OCI-LY7 (cell line): ENCODE measurements around the gene COL5A1. TPM values are rescaled to one million over a fixed set of nuclear protein-coding genes. Genes with fewer than 3 reads are reported as not detected.
A peak's percentile ranks its signal among the peaks of the same experiment; 100 is the strongest.

ENCODE experiments used
- BruUV-seq: library from RNA; stranded (reverse); fragments of 400-500 nt; replicated peaks from 2 replicates; lab custom pipeline; 2021; lab: Mats Ljungman, UMichigan
- CTCF ChIA-PET: fragments of 300-600 bp; sonication (Branson Sonifier 250); formaldehyde crosslinking; loops from one replicate; lab custom pipeline; 2022; ENCODE audit warnings: antibody characterized with exemption; ENCODE audit not compliant: unreplicated experiment; lab: Charles Lee
- POLR2A ChIA-PET: fragments of 300-600 bp; sonication (Branson Sonifier 250); formaldehyde crosslinking; loops from one replicate; lab custom pipeline; 2022; ENCODE audit warnings: antibody characterized with exemption; lab: Charles Lee
- DNase-seq: peaks from one replicate; pipeline ENCODE4 v3.0.0-alpha.2; 2015; ENCODE audit warnings: low spot score
- H2AFZ ChIP-seq: fragments of 200-600 bp; sonication (generic), shearing (Covaris generic); 2 replicates; pipeline ENCODE4 v1.6.1; 2014; ENCODE audit warnings: mild to moderate bottlenecking, antibody characterized with exemption, low read length, moderate library complexity
- H3K27ac ChIP-seq: fragments of 200-600 bp; sonication (generic); 2 replicates; pipeline ENCODE4 v1.5.1; 2014; ENCODE audit warnings: mixed run types, low read depth, mild to moderate bottlenecking, moderate library complexity, low read length, inconsistent platforms; ENCODE audit not compliant: poor library complexity, severe bottlenecking
- H3K36me3 ChIP-seq: fragments of 200-600 bp; sonication (generic); 2 replicates; pipeline ENCODE4 v1.6.1; 2014; ENCODE audit warnings: mild to moderate bottlenecking, antibody characterized with exemption, low read length, moderate library complexity, mixed read lengths; ENCODE audit not compliant: insufficient read depth
- H3K4me1 ChIP-seq: fragments of 200-600 bp; sonication (generic); 2 replicates; pipeline ENCODE4 v1.5.1; 2014; ENCODE audit warnings: mild to moderate bottlenecking, low read length; ENCODE audit not compliant: insufficient read depth, poor library complexity, severe bottlenecking
- H3K4me2 ChIP-seq: fragments of 200-600 bp; sonication (generic); 2 replicates; pipeline ENCODE4 v1.6.1; 2014; ENCODE audit warnings: mild to moderate bottlenecking, low read length
- H3K4me3 ChIP-seq: fragments of 200-600 bp; sonication (generic); 2 replicates; pipeline ENCODE4 v1.5.1; 2014; ENCODE audit warnings: mild to moderate bottlenecking, low read depth, low read length; ENCODE audit not compliant: poor library complexity, severe bottlenecking
- H3K79me2 ChIP-seq: fragments of 200-600 bp; sonication (generic); 2 replicates; pipeline ENCODE4 v1.6.1; 2016; ENCODE audit warnings: low read depth, mild to moderate bottlenecking, low read length, moderate library complexity, mixed read lengths; ENCODE audit not compliant: insufficient read depth
- H3K9me2 ChIP-seq: fragments of 200-600 bp; sonication (generic); 2 replicates; pipeline ENCODE4 v1.6.1; 2016; ENCODE audit warnings: mild to moderate bottlenecking, low read length, mixed read lengths; ENCODE audit not compliant: insufficient read depth
- H3K9me3 ChIP-seq: fragments of 200-600 bp; sonication (generic); 2 replicates; pipeline ENCODE4 v1.6.1; 2014; ENCODE audit warnings: mild to moderate bottlenecking, mixed run types, low read length, mixed read lengths
- H4K20me1 ChIP-seq: fragments of 200-600 bp; sonication (generic); 2 replicates; pipeline ENCODE4 v1.6.1; 2014; ENCODE audit warnings: mild to moderate bottlenecking, antibody characterized with exemption, low read length, moderate library complexity, mixed read lengths; ENCODE audit not compliant: insufficient read depth
- EZH2phosphoT487 ChIP-seq: fragments of 200-600 bp; sonication (generic); IDR thresholded peaks from 2 replicates; pipeline ENCODE4 v1.6.1; 2018; ENCODE audit warnings: low read depth, borderline replicate concordance, mild to moderate bottlenecking, mixed run types, antibody characterized with exemption, low read length, moderate library complexity, mixed read lengths
- intact Hi-C: fragments of 100-400 bp; cut with micrococcal nuclease; formaldehyde crosslinking; loops from one replicate; pipeline ENCODE4 v1.10.0; 2022; ENCODE audit not compliant: unreplicated experiment
- total RNA-seq, 2 experiments: library from RNA; depleted of rRNA in 1 of 2; stranded (reverse); fragments of >200 nt in 1 of 2; shearing (Covaris generic) in 1 of 2; gene quantifications; 2 replicates each; pipeline ENCODE4 v1.2.3, GENCODE V29; 2014 to 2022
- TF ChIP-seq, protein P1 (sequence below): fragments of 200-600 bp; sonication (generic); conservative IDR thresholded peaks from 2 replicates; pipeline ENCODE4 v1.5.1; 2014; ENCODE audit warnings: mild to moderate bottlenecking, antibody characterized with exemption, low read length, moderate library complexity, mixed read lengths

COL5A1 gene
- total RNA-seq, 2 experiments from 2014 or later: 12.2 to 28.6 TPM

- no TSS peak for BruUV-seq
- Histone ChIP-seq H3K36me3 (no peaks in the 10 kb centered on the region), H3K9me2 (no peaks in the 10 kb centered on the region), H3K9me3 (no peaks in the 10 kb centered on the region), H3K4me2 (no peak overlapping the region), H3K4me1 (no peaks in the 10 kb centered on the region), H2AFZ (no peak overlapping the region), H4K20me1 (no peaks in the 10 kb centered on the region; the same call in 1 of the 2 replicates), H3K4me3 (no peak overlapping the region), H3K79me2 (no peaks in the 10 kb centered on the region), H3K27ac (no peak overlapping the region)
- DNase-seq: no peak
- intact Hi-C loops: no loop called here
- TF ChIP-seq, protein P1, sequence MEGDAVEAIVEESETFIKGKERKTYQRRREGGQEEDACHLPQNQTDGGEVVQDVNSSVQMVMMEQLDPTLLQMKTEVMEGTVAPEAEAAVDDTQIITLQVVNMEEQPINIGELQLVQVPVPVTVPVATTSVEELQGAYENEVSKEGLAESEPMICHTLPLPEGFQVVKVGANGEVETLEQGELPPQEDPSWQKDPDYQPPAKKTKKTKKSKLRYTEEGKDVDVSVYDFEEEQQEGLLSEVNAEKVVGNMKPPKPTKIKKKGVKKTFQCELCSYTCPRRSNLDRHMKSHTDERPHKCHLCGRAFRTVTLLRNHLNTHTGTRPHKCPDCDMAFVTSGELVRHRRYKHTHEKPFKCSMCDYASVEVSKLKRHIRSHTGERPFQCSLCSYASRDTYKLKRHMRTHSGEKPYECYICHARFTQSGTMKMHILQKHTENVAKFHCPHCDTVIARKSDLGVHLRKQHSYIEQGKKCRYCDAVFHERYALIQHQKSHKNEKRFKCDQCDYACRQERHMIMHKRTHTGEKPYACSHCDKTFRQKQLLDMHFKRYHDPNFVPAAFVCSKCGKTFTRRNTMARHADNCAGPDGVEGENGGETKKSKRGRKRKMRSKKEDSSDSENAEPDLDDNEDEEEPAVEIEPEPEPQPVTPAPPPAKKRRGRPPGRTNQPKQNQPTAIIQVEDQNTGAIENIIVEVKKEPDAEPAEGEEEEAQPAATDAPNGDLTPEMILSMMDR: no peak
- TF ChIP-seq EZH2phosphoT487: no peak
- CTCF ChIA-PET: no interaction called here
- POLR2A ChIA-PET: no interaction called here
These were observed 197.2 kb downstream of the COL5A1 start for GRCh38 chr9:134838651-134839454.

GRCh38 chr9:134839455-134840125 lies 198.0 kb downstream of the COL5A1 start:
- Histone ChIP-seq H3K4me3 (no peak overlapping the region), H3K4me1 (no peaks in the 10 kb centered on the region), H3K79me2 (no peaks in the 10 kb centered on the region), H3K9me3 (no peaks in the 10 kb centered on the region), H3K4me2 (no peak overlapping the region), H4K20me1 (no peaks in the 10 kb centered on the region; the same call in 1 of the 2 replicates), H2AFZ (no peak overlapping the region), H3K36me3 (no peaks in the 10 kb centered on the region), H3K9me2 (no peaks in the 10 kb centered on the region), H3K27ac (no peak overlapping the region)
- TF ChIP-seq EZH2phosphoT487: no peak
- TF ChIP-seq, protein P1: peak; percentile 34; the same call in 1 of the 2 replicates
- no TSS peak for BruUV-seq
- CTCF ChIA-PET: no interaction called here
- POLR2A ChIA-PET: no interaction called here
- DNase-seq: no peak
- intact Hi-C loops: no loop called here
